Measurements from ENCODE around the gene KCNA3.
"Not testable (repeated sequence)": the region's sequence is repeated elsewhere in the genome, so short reads cannot be mapped to it uniquely, and the experiment has no call there.

Gene KCNA3

GRCh38 chr1:110667776-110668175, 7.0 kb downstream of the KCNA3 start:
- no peak for DNase-seq (ENCODE audit: low read depth)
- H3K4me3 ChIP-seq (ENCODE audit: low read depth, low read length) = no peak overlapping the region
- no peak for TF ChIP-seq CTCF (IDR thresholded peaks at IDR 0.05; ENCODE audit: insufficient read depth, low read depth, low read length, missing control alignments)

GRCh38 chr1:110663241-110663640, 11.5 kb downstream of the KCNA3 start:
- H3K4me3 ChIP-seq (ENCODE audit: low read depth, low read length) = no peak overlapping the region
- DNase-seq (ENCODE audit: low read depth) = no peak
- no peak for TF ChIP-seq CTCF (IDR thresholded peaks at IDR 0.05; ENCODE audit: insufficient read depth, low read depth, low read length, missing control alignments)

DNA sequence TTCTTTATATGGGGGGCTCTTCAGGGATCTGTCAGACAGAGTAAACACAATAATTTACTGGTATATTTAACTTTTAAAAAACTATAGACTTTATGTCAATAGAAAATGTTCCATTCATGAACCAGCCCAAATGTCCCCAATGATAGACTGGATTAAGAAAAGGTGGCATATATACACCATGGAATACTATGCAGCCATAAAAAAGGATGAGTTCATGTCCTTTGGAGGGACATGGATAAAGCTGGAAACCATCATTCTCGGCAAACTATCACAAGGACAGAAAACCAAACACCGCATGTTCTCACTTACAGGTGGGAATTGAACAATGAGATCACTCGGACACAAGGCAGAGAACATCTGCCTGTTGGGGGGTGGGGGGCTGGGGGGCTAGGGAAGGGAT, 15.2 kb downstream of the KCNA3 start:
- not testable (repeated sequence) for DNase-seq (ENCODE audit: low read depth); H3K4me3 ChIP-seq (ENCODE audit: low read depth, low read length)

DNA sequence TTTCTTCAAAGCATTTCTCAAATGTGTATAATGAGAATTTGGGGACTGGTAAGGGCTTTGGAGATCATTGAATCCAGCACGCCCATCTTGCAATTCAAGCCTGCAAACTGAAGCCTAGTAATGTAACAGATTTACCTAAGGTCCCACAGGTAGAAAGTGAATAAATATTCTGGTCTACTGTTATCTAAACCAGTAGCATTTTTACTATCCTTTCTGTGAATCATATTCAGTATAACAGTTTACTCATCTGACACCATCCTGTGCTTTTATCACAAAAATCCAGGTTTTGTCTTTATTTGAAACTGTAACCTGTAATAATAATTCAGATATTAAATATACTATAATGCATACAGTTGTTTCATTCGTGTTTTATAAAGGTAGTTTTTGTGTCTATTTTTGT, 17.4 kb downstream of the KCNA3 start:
- no peak for TF ChIP-seq CTCF (IDR thresholded peaks at IDR 0.05; ENCODE audit: insufficient read depth, low read depth, low read length, missing control alignments)
- no peak for DNase-seq (ENCODE audit: low read depth)
- H3K4me3 ChIP-seq (ENCODE audit: low read depth, low read length) = no peak overlapping the region

DNA sequence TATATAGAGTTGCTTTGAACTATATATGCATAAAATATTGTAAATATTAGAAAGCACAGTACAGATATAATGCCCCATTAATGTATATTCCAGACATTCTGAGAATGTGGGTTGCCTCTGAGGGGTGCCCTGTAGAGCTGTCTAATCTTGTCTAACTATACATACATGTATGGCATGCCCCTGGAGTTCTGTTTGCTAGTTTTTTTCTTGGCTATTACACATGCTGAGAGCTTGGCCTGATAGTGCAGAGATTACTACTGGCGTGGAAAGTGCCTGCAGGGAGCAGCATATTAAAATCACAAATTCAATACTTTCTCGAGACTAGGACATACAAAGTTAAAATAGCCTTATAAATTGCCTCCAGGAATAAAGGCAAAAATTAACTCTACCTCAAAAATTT, 24.1 kb downstream of the KCNA3 start:
- H3K4me3 ChIP-seq (ENCODE audit: low read depth, low read length) = no peak overlapping the region
- DNase-seq (ENCODE audit: low read depth) = no peak
- no peak for TF ChIP-seq CTCF (IDR thresholded peaks at IDR 0.05; ENCODE audit: insufficient read depth, low read depth, low read length, missing control alignments)

- TF ChIP-seq CTCF (IDR thresholded peaks at IDR 0.05; ENCODE audit: insufficient read depth, low read depth, low read length, missing control alignments) = no peak
- DNase-seq (ENCODE audit: low read depth) = no peak
- H3K4me3 ChIP-seq (ENCODE audit: low read depth, low read length) = no peak overlapping the region
These were observed 26.3 kb downstream of the KCNA3 start for GRCh38 chr1:110648417-110648816.

DNA sequence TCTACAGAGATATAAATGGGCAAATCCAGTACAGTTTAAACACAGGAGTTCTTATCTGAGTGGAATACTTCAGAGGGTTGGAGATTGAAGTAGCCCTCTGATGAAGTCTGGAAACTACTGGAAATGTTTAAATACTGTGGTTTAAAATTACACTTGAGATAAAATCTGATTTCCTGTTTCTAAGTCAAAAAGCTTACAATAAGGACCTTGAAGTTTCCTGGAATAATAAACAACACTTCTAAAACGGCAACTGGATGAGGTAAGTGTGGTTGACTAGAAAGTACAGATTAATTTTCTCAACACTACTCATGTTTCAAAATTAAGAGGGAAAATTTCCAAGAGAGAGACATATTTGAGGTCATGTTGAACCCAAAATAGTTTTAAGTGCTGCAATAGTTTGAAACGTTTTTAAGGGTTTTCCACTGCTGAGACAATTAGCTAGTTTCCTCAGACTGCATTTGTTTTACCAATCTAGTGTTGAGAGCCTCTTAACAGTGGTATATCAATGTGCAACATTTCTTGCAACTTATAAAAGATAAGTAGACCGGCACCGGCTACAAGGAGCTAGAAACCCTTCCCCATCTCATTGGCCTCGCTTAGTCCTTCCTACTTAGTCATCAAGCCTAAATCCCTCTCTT, 27.4 kb downstream of the KCNA3 start:
- no peak for TF ChIP-seq CTCF (IDR thresholded peaks at IDR 0.05; ENCODE audit: insufficient read depth, low read depth, low read length, missing control alignments)
- H3K4me3 ChIP-seq (ENCODE audit: low read depth, low read length) = no peak overlapping the region
- no peak for DNase-seq (ENCODE audit: low read depth)

All from GM12865 (cell line).